ENCODE measurements around the gene SFMBT2.
"Not testable (repeated sequence)": the region's sequence is repeated elsewhere in the genome, so short reads cannot be mapped to it uniquely, and the experiment has no call there.

The SFMBT2 gene

GRCh38 chr10:7401156-7401555 lies 9.7 kb downstream of the SFMBT2 start:
- DNase-seq (ENCODE audit: low read depth in 2 of 2), result no peak

- no peak for DNase-seq (ENCODE audit: low read depth in 2 of 2)
Observed at GRCh38 chr10:7400068-7400715, 10.6 kb downstream of the SFMBT2 start.

- no peak for DNase-seq (ENCODE audit: low read depth in 2 of 2)
Observed at GRCh38 chr10:7399533-7399932, 11.3 kb downstream of the SFMBT2 start.

- no peak for DNase-seq (ENCODE audit: low read depth in 2 of 2)
Observed at GRCh38 chr10:7397049-7398035, 13.5 kb downstream of the SFMBT2 start.

- not testable (repeated sequence) for DNase-seq (ENCODE audit: low read depth in 2 of 2)
Observed at GRCh38 chr10:7392301-7392700, 18.5 kb downstream of the SFMBT2 start.

GRCh38 chr10:7391748-7392147 lies 19.1 kb downstream of the SFMBT2 start:
- no peak for DNase-seq (ENCODE audit: low read depth in 2 of 2)

- not testable (repeated sequence) for DNase-seq (ENCODE audit: low read depth in 2 of 2)
Observed at GRCh38 chr10:7390689-7391110, 20.1 kb downstream of the SFMBT2 start.

- DNase-seq (ENCODE audit: low read depth in 2 of 2), result no peak
Observed at GRCh38 chr10:7389844-7390243, 21.0 kb downstream of the SFMBT2 start.

GRCh38 chr10:7389346-7389745 lies 21.5 kb downstream of the SFMBT2 start:
- DNase-seq (ENCODE audit: low read depth in 2 of 2), result no peak

- no peak for DNase-seq (ENCODE audit: low read depth in 2 of 2)
Observed at GRCh38 chr10:7388602-7389001, 22.2 kb downstream of the SFMBT2 start.

- DNase-seq (ENCODE audit: low read depth in 2 of 2), result not testable (repeated sequence)
Observed at GRCh38 chr10:7388149-7388548, 22.7 kb downstream of the SFMBT2 start.

- no peak for DNase-seq (ENCODE audit: low read depth in 2 of 2)
Observed at GRCh38 chr10:7385114-7385513, 25.7 kb downstream of the SFMBT2 start.

GRCh38 chr10:7383442-7383841 lies 27.4 kb downstream of the SFMBT2 start:
- DNase-seq (ENCODE audit: low read depth in 2 of 2), result no peak

GRCh38 chr10:7380704-7381241 lies 30.1 kb downstream of the SFMBT2 start:
- DNase-seq (ENCODE audit: low read depth in 2 of 2), result no peak

GRCh38 chr10:7378602-7379403 lies 32.0 kb downstream of the SFMBT2 start:
- DNase-seq (ENCODE audit: low read depth in 2 of 2), result no peak

GRCh38 chr10:7377614-7378248 lies 33.1 kb downstream of the SFMBT2 start:
- no peak for DNase-seq (ENCODE audit: low read depth in 2 of 2)

GRCh38 chr10:7374795-7375194 lies 36.0 kb downstream of the SFMBT2 start:
- DNase-seq (ENCODE audit: low read depth in 2 of 2), result no peak

GRCh38 chr10:7373039-7373438 lies 37.8 kb downstream of the SFMBT2 start:
- no peak for DNase-seq (ENCODE audit: low read depth in 2 of 2)

GRCh38 chr10:7372504-7372903 lies 38.3 kb downstream of the SFMBT2 start:
- DNase-seq (ENCODE audit: low read depth in 2 of 2), result no peak

GRCh38 chr10:7370511-7370910 lies 40.3 kb downstream of the SFMBT2 start:
- DNase-seq (ENCODE audit: low read depth in 2 of 2), result no peak

- no peak for DNase-seq (ENCODE audit: low read depth in 2 of 2)
Observed at GRCh38 chr10:7365027-7365745, 45.6 kb downstream of the SFMBT2 start.
